ENCODE measurements around the gene AHCYL2. TPM values are rescaled to one million over a fixed set of nuclear protein-coding genes. Genes with fewer than 3 reads are reported as not detected.

AHCYL2 gene
- total RNA-seq, 1 donor from 2014 or later, result 14.7 TPM

GRCh38 chr7:129383542-129384132 is 158.8 kb downstream of the AHCYL2 start:
- Mint-ChIP-seq H3K4me3 (ENCODE audit: unreplicated experiment) (no peak overlapping the region), H3K4me1 (ENCODE audit: low read depth, unreplicated experiment) (peaks cover 9% of the 10 kb centered on the region), H3K27me3 (ENCODE audit: low read depth, unreplicated experiment) (no peaks in the 10 kb centered on the region), H3K36me3 (ENCODE audit: low read depth, unreplicated experiment) (no peaks in the 10 kb centered on the region), H3K9me3 (ENCODE audit: unreplicated experiment) (no peaks in the 10 kb centered on the region), H3K27ac (ENCODE audit: unreplicated experiment) (no peak overlapping the region)
- no peaks in the 10 kb centered on the region for H3K79me2 ChIP-seq (ENCODE audit: insufficient read depth, low read length)
- H3K4me1 ChIP-seq (ENCODE audit: insufficient read depth, low read length), result no peaks in the 10 kb centered on the region
- no peaks in the 10 kb centered on the region for H3K36me3 ChIP-seq (ENCODE audit: insufficient read depth, low read length)
- H3K27ac ChIP-seq (ENCODE audit: low read depth, low read length), result no peak overlapping the region
- no peak overlapping the region for H3K4me2 ChIP-seq (ENCODE audit: low read length)
- no peak for TF ChIP-seq CTCF (IDR thresholded peaks at IDR 0.05; ENCODE audit: insufficient read depth, low read depth, low read length)
- TF ChIP-seq EZH2 (IDR thresholded peaks at IDR 0.05; ENCODE audit: insufficient read depth, low read length), result no peak
- no peak overlapping the region for H3K9ac ChIP-seq (ENCODE audit: low read length)
- FAIRE-seq (no peak), DNase-seq (ENCODE audit: low read depth) (no peak)
- H2AFZ ChIP-seq (ENCODE audit: low read depth, low read length), result no peak overlapping the region
- H4K20me1 ChIP-seq (ENCODE audit: insufficient read depth, low read length), result no peaks in the 10 kb centered on the region
- H3K9me3 ChIP-seq (ENCODE audit: insufficient read depth, low read depth, low read length), result no peaks in the 10 kb centered on the region
- H3K4me3 ChIP-seq (ENCODE audit: insufficient read depth, low read depth, low read length), result no peak overlapping the region
- no peaks in the 10 kb centered on the region for H3K27me3 ChIP-seq (ENCODE audit: insufficient read depth, low read length)

- DNase-seq (ENCODE audit: low read depth) (no peak), FAIRE-seq (no peak)
- Mint-ChIP-seq H3K4me1 (ENCODE audit: low read depth, unreplicated experiment) (peaks cover 9% of the 10 kb centered on the region), H3K27me3 (ENCODE audit: low read depth, unreplicated experiment) (no peaks in the 10 kb centered on the region), H3K36me3 (ENCODE audit: low read depth, unreplicated experiment) (no peaks in the 10 kb centered on the region), H3K9me3 (ENCODE audit: unreplicated experiment) (no peaks in the 10 kb centered on the region), H3K4me3 (ENCODE audit: unreplicated experiment) (no peak overlapping the region), H3K27ac (ENCODE audit: unreplicated experiment) (no peak overlapping the region)
- H3K9me3 ChIP-seq (ENCODE audit: insufficient read depth, low read depth, low read length), result no peaks in the 10 kb centered on the region
- H3K27ac ChIP-seq (ENCODE audit: low read depth, low read length), result no peak overlapping the region
- no peaks in the 10 kb centered on the region for H3K79me2 ChIP-seq (ENCODE audit: insufficient read depth, low read length)
- no peaks in the 10 kb centered on the region for H3K27me3 ChIP-seq (ENCODE audit: insufficient read depth, low read length)
- no peaks in the 10 kb centered on the region for H3K4me1 ChIP-seq (ENCODE audit: insufficient read depth, low read length)
- H3K9ac ChIP-seq (ENCODE audit: low read length), result no peak overlapping the region
- no peaks in the 10 kb centered on the region for H3K36me3 ChIP-seq (ENCODE audit: insufficient read depth, low read length)
- TF ChIP-seq CTCF (IDR thresholded peaks at IDR 0.05; ENCODE audit: insufficient read depth, low read depth, low read length), result no peak
- no peak for TF ChIP-seq EZH2 (IDR thresholded peaks at IDR 0.05; ENCODE audit: insufficient read depth, low read length)
- H3K4me2 ChIP-seq (ENCODE audit: low read length), result no peak overlapping the region
- no peak overlapping the region for H3K4me3 ChIP-seq (ENCODE audit: insufficient read depth, low read depth, low read length)
- no peak overlapping the region for H2AFZ ChIP-seq (ENCODE audit: low read depth, low read length)
- H4K20me1 ChIP-seq (ENCODE audit: insufficient read depth, low read length), result no peaks in the 10 kb centered on the region
These were observed 160.3 kb downstream of the AHCYL2 start for GRCh38 chr7:129385116-129385515.

GRCh38 chr7:129385598-129385997 is 160.8 kb downstream of the AHCYL2 start:
- FAIRE-seq (no peak), DNase-seq (ENCODE audit: low read depth) (no peak)
- H3K4me1 ChIP-seq (ENCODE audit: insufficient read depth, low read length), result no peaks in the 10 kb centered on the region
- no peak overlapping the region for H3K4me3 Mint-ChIP-seq (ENCODE audit: unreplicated experiment)
- no peaks in the 10 kb centered on the region for H4K20me1 ChIP-seq (ENCODE audit: insufficient read depth, low read length)
- H3K4me1 Mint-ChIP-seq (ENCODE audit: low read depth, unreplicated experiment), result peaks cover 9% of the 10 kb centered on the region
- no peak overlapping the region for H3K9ac ChIP-seq (ENCODE audit: low read length)
- no peaks in the 10 kb centered on the region for H3K27me3 ChIP-seq (ENCODE audit: insufficient read depth, low read length)
- no peak overlapping the region for H3K4me2 ChIP-seq (ENCODE audit: low read length)
- H3K4me3 ChIP-seq (ENCODE audit: insufficient read depth, low read depth, low read length), result no peak overlapping the region
- no peaks in the 10 kb centered on the region for H3K9me3 Mint-ChIP-seq (ENCODE audit: unreplicated experiment)
- H3K36me3 Mint-ChIP-seq (ENCODE audit: low read depth, unreplicated experiment), result no peaks in the 10 kb centered on the region
- H3K9me3 ChIP-seq (ENCODE audit: insufficient read depth, low read depth, low read length), result no peaks in the 10 kb centered on the region
- H3K27me3 Mint-ChIP-seq (ENCODE audit: low read depth, unreplicated experiment), result no peaks in the 10 kb centered on the region
- no peaks in the 10 kb centered on the region for H3K36me3 ChIP-seq (ENCODE audit: insufficient read depth, low read length)
- H3K27ac ChIP-seq (ENCODE audit: low read depth, low read length), result no peak overlapping the region
- TF ChIP-seq CTCF (IDR thresholded peaks at IDR 0.05; ENCODE audit: insufficient read depth, low read depth, low read length) (no peak), EZH2 (IDR thresholded peaks at IDR 0.05; ENCODE audit: insufficient read depth, low read length) (no peak)
- no peak overlapping the region for H2AFZ ChIP-seq (ENCODE audit: low read depth, low read length)
- H3K79me2 ChIP-seq (ENCODE audit: insufficient read depth, low read length), result no peaks in the 10 kb centered on the region
- no peak overlapping the region for H3K27ac Mint-ChIP-seq (ENCODE audit: unreplicated experiment)

All from astrocyte (in vitro differentiated cells and primary cell).